Germinal center (tissue), 1 donor: ENCODE data around the gene URI1.
"Not testable (repeated sequence)": the region's sequence is repeated elsewhere in the genome, so short reads cannot be mapped to it uniquely, and the experiment has no call there.

Experiments used
- DNase-seq: peaks from one replicate; pipeline ENCODE4 v3.0.0; 2012; ENCODE audit warnings: mixed read lengths, low spot score

URI1 gene

DNA sequence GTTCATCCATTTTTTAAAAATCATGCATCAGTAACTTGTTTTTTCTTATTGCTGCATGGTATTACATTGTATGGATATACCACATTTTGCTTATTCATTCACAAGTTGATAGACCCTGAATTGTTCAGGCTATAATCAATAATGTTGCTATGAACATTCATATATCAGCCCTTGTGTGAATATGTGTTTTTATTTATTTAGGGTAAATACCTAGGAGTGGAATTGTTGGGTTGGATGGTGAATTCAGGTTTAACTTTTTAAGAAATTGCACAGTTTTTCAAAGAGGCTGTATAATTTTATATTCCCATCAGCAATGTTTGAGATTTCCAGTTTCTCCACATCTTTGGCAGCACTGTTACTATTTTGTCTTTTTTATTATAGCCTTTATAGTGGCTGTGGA lies 82.1 kb downstream of the URI1 start:
- no peak for DNase-seq

DNA sequence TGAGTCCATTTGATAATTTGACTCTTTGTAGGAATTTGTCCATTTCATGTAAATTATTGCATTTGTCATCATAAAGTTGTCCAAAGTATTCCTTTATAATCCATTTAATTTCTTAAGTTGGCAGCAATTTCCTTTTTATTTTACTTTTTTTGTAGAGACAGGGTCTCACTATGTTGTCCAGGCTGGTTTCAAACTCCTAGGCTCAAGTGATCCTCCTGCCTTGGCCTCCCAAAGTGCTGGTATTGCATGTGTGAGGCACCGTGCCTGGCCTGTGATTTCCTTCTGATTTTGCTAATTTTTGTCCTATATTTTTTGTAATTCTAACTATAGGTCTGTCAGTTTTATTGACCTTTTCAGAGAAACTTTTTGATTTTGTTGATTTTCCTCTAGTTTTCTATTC lies 84.9 kb downstream of the URI1 start:
- DNase-seq, result no peak

DNA sequence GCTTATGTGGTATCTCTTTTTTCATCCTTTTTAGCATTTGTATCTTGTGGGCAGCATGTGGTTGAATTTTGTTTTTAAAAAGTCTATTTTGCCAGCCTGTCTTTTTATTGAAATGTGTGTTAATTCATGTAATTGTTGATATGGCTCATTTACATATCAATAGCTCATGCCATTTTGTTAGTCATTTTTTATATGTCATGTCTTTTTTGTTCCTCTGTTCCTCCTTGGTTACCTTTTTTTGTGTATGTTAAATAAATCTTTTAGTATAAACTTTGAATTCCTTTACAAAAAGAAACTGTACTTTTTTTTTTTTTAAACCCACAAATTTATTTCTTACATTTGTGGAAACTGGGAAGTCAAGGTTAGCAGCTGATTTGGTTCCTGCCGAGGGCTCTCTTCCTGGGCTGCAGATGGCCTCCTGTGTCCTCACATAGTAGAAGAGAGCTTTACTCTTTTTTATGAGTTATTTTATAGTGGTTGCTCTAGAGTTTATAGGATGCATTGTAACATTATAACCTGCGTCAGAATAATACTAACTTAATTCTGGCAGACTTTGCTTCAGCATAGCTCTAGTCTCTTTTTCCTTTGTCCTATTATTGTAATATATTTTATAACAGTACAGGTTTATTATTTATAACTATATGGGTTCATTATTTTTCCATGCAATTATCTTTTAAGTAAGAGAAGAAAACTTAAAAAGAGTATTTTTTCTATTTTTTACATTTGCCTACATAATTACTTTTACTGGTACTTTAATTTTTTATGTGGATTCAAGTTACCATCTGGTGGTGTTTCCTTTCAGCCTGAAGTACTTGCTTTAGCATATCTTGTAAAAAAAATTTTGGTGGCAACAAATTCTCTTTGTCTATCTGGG lies 86.3 kb downstream of the URI1 start:
- no peak for DNase-seq

DNA sequence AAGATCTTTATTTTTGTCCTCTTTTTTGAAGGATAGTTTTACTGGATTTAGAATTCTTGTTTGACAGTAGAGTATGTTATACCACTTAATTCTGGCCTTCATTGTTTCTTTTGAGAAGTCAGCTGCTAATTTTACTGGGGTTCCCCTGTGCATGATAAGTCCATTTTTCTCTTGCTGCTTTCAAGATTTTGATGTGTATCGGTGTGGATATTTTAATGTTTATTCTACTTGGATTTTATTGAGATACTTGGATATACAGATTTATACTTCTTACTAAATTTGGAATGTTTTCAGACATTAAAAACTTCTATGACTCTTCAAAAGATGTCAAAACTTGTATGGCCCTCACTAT lies 86.9 kb downstream of the URI1 start:
- no peak for DNase-seq

DNA sequence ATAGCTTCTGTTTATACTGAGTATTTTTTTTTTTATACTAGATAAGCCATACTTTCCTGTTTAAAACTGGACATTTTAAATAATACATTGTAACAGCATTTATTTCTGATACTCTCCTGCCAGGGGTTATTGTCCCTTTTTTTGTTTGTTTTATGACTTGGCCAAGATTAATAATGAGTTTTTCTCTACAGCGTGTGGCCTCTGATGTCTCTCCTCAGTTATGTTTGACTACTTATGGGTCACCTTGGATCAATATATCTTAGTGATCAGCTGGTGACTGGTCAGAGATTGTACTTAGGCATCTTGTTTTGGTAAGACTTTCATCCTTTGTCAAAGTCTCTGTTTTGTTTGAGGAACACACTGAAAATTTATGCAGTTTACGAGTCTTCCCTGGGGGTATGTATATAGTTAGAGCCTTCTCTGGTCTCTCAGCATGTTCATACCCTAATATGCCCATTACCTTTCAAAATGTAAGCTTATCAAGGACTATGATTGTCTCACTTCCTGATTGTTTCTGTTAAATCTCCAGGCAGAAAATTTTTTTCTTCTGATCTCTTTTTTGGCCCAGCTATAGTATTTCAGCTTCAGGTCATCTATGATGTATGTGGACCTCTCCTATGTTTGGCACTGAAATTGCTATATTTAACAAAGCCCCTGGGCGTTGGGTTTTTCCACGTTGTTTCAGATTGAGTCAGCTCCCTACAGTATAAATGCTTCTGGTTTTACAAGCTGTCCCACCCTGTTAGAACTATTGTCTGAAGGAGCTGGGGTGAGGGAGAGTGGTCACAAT lies 87.9 kb downstream of the URI1 start:
- DNase-seq, result no peak

DNA sequence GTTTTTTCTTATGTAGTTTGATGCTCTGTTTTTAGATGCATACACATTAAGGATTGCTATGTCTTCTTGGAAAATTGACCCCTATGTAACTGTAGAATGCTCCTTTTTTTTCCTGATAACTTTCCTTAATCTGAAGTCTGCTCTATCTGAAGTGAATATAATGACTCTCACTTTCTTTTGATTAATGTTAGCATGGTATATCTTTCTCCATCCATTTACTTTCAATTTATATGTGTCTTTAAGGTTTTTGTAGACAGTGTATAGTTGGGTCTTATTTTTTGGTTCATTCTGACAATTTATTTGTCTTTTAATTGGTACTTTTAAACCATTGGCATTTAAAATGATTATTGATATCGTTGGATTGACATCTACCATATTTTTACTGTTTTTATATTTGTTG lies 92.3 kb downstream of the URI1 start:
- no peak for DNase-seq

DNA sequence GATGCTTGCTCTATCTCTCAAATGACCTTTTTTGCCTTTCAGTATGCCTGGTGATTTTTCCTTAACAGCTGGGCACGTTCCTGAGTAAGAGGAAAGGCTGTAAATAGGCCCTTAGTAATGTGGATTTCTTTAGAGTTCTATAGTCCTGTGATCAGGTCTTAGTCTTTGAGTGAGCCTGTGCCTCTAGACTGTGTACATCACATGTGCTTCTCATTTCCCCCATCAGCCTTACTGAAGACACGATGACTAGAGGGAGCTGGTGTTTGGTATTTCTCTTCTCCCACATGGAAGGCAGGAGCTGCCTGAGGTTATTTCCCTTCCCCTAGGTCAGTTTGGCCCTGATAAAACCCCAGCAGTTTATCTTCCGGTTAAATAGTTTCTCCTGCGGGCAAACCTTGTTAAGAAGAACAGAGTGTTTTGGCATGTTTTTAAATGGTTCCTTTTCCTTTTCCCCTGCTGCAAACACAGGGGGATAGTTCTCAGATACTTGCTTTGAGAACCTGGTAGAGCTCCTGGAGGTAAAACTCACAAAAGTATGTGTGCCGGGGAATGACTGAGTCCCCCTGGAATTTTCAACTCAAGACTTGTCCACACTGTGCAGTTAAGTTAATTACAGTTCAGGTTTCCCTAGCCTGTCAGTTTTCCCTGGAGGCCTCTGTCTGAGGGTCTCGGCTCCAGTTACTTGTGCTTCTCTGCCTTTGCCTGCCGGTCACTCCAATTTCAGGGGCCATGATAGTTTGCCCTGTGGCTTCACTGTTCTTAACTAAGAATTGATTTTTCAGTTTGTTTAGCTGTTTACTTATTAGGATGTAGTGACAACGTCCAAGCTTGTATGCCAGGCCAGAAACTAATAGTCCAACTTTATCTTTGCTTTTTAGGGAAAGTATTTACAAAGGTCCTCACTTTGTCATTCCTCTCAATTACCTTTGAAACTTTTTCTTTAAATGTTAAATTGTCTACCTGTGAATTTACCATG lies 94.4 kb downstream of the URI1 start:
- no peak for DNase-seq

DNA sequence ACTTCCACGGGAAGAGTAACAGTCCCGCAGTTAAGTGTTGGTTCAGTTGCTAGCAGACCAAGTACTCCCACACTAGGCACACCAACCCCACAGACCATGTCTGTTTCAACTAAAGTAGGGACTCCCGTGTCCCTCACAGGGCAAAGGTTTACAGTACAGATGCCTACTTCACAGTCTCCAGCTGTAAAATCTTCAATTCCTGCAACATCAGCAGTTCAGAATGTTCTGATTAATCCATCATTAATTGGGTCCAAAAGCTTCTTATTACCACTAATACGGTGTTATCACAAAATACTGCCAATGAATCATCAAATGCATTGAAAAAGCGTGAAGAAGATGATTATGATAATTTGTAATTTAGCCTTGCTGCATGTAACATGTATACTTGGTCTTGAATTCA lies 95.8 kb downstream of the URI1 start:
- no peak for DNase-seq

DNA sequence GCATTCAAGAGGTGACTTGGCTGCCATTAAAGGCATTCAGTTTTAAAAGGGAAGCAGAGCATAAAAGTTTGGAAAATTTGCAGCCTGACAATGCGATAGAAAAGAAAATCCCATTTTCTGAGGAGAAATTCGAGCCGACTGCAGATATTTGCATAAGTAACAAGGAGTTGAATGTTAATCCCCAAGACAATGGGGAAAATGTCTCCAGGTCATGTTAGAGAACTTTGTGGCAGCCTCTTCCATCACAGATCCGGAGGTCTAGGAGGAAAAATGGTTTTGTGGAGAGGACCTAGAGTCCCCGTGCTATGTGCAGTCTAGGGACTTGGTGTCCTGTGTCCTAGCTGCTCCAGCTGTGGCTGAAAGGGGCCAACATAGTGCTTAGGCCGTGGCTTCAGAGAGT lies 99.9 kb downstream of the URI1 start:
- DNase-seq, result not testable (repeated sequence)

DNA sequence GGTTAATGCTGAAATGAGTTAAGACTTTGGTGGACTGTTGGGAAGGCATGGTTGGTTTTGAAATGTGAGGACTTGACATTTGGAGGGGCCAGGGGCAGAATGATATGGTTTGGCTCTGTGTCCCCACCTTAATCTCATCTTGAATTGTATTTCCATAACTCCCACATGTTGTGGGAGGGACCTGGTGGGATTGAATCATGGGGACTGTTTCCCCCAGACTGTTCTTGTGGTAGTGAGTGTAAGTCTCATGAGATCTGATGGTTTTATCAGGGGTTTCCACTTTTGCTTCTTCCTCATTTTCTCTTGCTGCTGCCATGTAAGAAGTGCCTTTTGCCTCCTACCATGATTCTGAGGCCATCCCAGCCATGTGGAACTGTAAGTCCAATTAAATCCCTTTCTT lies 101.0 kb downstream of the URI1 start:
- DNase-seq, result not testable (repeated sequence)

DNA sequence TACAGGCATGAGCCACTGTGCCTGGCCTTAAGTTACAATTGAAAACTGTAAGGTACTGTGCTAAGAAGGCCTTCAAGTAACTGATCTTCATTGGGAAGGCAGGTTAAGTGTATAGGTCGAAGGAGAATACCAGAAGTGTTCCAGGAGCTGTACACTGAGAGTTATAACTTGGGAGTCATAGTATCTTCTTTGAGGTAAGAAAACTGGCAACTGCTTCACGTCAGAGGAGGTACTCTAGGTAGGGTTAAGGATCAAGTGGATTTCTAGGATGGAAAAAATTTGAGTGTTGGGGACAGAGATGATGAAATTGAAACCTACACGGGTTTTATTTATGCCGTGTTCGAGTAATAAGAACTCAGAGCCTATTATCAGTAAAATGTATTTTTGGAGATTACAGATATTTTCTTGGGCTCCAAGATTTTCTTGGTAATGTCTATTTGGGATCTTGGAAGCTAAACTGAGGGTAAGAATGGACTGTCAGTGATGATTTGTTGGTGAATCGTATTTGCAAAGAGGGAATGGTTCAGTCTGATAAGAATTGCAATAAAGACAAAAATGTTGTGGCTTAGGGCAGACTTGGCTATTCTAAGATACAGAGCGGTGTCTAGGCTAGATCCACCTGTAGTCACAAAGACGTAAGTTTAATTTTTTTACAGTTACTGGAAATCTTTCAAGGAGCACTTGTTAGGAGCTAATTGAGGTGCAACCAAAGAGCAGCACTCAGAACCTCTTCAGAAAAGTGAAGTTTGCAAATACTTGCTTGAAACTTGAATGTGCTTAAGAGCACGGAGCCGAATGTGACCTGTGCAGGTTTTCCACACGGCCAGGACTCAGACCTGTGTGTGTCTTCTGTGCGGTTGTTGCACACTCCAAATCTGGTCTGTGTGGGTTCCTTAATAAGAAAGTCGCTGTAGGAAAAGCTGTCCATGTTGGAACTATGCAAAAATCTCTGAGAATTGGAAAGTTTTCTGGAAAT lies 102.5 kb downstream of the URI1 start:
- no peak for DNase-seq

DNA sequence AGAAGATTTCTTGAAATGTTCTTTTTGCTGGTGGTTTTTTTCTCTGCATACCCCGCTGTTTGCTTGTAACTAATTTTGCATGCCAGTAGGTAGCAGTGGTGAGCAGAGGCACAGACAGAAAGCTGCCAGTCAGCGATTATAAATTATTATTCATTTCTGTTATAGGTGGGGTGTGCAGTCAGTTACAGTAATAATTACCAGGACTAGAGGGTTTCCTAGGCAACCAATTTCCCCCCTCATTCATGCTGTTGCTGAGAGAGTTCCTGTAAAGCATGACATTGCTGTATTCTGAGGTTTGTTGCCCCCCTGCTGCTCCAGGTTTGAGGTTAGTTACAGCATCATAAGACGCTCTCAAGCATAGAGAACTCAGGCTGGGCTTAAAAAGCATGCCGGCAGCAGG lies 104.5 kb downstream of the URI1 start:
- DNase-seq, result no peak

DNA sequence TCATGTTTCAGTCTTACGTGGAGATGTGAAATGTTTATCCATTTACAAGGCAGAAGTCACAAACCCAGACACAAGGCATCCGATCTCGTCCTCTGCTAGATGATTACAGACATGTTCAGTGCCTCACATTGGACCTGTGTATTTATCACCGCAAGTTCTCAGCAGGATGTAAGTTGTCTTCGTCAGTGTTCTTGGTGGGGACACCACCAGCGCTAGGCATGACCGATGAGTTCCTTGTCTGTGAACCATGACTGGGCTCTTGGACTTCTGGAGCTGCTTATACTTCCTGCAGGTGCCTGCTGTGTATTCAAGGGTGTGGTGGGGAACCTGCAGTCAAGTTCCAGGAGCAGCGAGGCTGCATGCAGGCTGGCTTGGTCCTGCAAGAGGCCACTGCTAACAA lies 105.4 kb downstream of the URI1 start:
- no peak for DNase-seq

DNA sequence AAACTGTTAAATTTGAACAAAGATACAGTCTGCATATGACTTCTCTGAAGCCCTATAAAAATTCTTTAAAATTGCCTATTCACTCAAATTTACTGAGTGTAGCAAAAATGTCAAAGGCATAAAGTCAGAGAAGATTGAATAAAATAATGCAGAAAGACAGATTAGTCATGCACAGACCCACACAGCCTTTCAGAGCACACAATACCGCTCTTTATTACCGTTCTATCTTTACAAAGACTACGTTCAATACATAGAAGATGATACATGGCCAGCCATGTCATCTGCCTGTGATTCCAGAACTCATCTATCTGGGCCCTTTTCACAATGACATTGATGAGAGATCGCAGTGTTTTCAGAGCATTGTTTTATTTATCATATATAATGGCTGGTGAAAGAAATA lies 107.2 kb downstream of the URI1 start:
- DNase-seq, result no peak

DNA sequence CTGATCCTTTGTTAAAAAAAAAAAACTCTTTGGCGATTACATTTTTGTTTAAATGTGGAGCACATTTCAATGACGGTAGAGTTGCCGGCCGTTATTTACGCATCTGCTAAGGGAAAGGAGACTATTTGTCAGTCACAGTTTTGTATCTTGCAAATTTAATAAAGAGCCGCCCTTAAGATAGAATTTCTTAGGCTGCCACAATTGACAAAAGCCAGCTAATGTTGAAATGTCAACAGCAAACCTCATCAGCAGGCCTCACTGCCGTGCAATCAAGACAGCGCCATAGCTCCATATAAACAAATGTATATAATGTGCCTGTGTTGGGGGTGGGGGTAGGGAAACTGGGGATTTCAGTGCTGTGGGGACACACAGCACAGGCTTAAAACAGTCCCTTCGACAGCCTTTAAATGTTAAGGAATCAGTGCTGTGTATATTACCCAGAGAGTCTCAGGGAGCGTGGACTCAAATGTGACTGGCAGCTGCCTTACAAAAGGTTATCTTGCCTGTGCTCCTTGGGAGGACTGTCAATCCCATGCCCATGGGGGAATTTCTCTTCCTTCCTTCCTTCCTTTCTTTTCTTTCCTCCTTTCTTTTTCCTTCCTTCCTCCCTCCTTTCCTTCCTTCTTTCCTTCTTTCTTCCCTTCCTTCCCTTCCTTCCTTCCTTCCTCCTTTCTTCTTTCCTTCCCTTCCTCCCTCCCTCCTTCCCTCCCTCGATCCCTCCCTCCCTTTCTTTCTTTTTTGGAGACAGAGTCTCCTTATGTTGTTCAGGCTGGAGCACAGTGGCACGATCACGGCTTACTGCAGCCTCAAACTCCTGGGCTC lies 108.0 kb downstream of the URI1 start:
- no peak for DNase-seq

DNA sequence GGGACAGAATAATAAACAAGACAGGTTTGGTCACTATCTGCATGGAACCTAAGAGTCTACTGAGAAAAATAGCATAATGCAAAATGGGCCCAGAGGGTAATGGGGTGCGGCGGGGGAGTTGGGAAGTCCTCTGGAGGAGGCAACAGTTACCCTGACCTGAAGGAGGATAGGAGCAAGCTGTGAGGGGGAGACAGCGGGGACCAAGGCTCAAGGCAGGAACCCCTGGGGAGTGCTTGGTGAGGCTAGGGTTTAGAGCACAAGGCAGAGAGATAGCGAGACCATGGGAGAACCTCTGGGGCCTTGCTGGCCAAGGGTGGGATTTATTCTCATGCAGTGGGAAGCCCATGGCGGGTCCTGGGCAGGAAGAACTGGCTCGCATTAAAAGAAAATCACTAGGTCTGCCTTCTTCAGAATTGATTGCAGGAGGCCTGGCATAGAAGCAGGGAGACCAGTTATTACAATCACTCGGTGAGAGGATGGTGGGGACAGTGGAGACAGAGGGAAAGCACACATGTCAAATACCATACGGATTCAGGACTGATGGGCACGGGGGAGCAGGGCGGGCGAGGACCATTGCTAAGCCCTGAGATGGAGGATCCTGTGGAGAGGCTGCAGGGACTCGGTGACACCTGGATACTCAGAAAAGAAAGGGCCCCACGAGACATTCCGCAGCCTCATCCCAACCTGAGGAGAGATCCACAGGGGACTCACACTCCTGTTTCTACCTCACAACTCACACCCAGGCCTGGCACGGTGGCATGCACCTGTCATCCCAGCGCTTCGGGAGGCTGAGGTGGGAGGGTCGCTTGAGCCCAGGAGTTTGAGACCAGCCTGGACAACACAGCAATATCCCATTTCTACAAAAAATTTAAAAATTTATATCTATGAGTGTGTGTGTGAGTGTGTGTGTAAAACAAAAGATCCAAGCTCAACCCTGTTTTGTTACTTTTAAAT lies 110.4 kb downstream of the URI1 start:
- DNase-seq, result no peak

DNA sequence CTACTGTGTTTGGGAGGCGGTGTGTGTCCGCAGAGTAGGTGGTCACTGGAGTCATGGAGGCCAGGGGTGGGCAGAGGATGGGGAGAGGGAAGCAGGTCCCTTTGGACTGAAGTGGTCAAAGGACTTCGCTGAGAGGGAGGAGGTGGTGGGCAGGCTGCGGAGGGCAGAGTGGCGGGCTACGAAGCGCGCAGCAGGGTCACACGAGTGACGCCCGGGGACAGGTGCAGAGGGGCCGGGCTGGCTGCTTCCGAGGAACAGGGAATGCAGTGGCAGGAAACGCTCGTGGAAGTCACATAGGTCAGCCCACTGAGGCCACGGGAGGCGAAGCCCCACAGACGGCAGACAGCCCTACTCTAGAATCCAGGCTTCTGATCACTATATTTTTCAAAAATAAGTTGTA lies 111.5 kb downstream of the URI1 start:
- DNase-seq, result no peak

DNA sequence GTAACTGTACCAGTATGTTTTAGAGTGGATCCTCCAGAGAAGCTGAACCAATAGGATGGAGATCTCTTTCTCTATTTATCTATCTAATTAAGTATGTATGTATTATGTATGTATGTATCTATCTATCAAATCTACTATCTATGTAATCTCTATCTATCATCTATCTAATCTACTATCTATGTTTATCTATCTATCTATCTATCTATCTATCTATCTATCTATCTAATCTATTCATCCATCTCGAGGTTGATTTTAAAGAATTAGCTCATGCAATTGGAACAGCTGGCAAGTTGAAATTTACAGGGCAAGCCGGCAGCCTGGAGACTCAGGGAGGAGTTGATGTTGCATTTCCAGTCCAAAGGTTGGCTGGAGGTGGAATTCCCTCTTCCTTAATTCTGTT lies 112.2 kb downstream of the URI1 start:
- DNase-seq, result no peak

DNA sequence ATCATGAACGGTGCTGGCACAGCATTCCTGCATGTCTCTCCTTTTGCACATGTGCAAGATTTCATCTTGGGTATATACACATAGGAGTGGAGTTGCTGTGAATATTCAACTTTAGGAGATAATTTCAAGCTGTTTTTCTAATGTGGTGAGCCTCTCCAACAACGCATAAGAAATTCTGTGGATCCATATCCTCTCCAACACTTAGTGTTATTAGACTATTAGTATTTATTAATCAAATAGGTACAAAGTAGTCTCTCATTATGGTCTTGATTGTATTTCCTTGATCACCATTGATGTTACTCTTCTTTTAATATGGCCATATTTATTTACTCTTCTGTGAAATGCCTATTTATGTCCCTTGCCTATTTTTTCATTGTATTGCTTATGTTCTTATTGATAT lies 114.5 kb downstream of the URI1 start:
- no peak for DNase-seq
